Lung (tissue), 12 donors: Measurements from ENCODE around the gene LMO2. TPM values are rescaled to one million over a fixed set of nuclear protein-coding genes. Genes with fewer than 3 reads are reported as not detected.
A peak's percentile ranks its signal among the peaks of the same experiment; 100 is the strongest.

ENCODE experiments used
- ATAC-seq: fragments of 200-7000 bp; cut with Tn5 transposase; one replicate; pipeline ENCODE4 v1.9.1; 2020; ENCODE audit warnings: moderate number of reproducible peaks; ENCODE audit not compliant: insufficient read depth, low FRiP score
- DNase-seq, 3 donors: peaks; one replicate each; pipeline ENCODE4 v3.0.0-alpha.2; 2013 to 2017
- H3K27ac ChIP-seq, 2 donors: one replicate each; pipeline ENCODE4 v1.5.1; 2013; ENCODE audit warnings: mild to moderate bottlenecking in 2 of 2, moderate library complexity in 2 of 2, control low read depth in 1 of 2, inconsistent platforms in 1 of 2, low read depth in 1 of 2, low read length in 1 of 2
- H3K27me3 ChIP-seq, 3 donors: one replicate each; pipeline ENCODE4 v1.5.1; 2013; ENCODE audit warnings: low read length in 2 of 3; ENCODE audit not compliant: control insufficient read depth in 3 of 3, insufficient read depth in 3 of 3
- H3K36me3 ChIP-seq, 4 donors: one replicate each; pipeline ENCODE4 v1.5.1; 2013; ENCODE audit warnings: low read length in 4 of 4, mild to moderate bottlenecking in 1 of 4, moderate library complexity in 1 of 4; ENCODE audit not compliant: control insufficient read depth in 4 of 4, insufficient read depth in 4 of 4
- H3K4me1 ChIP-seq, 5 donors: one replicate each; pipeline ENCODE4 v1.5.1; 2013; ENCODE audit warnings: low read length in 5 of 5, mild to moderate bottlenecking in 2 of 5, moderate library complexity in 1 of 5; ENCODE audit not compliant: control insufficient read depth in 5 of 5, insufficient read depth in 5 of 5
- H3K4me3 ChIP-seq: one replicate; pipeline ENCODE4 v1.5.1; 2013; ENCODE audit warnings: mild to moderate bottlenecking, control low read depth, moderate library complexity
- H3K9ac ChIP-seq, 2 donors: one replicate each; pipeline ENCODE4 v1.5.1; 2013; ENCODE audit warnings: low read length in 2 of 2, control low read depth in 1 of 2; ENCODE audit not compliant: insufficient read depth in 1 of 2
- H3K9me3 ChIP-seq, 4 donors: one replicate each; pipeline ENCODE4 v1.5.1; 2013; ENCODE audit warnings: low read length in 3 of 4, mild to moderate bottlenecking in 1 of 4, moderate library complexity in 1 of 4; ENCODE audit not compliant: control insufficient read depth in 4 of 4, insufficient read depth in 3 of 4
- WGBS, 2 donors: extraction: QIAGEN DNeasy Blood & Tissue Kit; methylation state at CpG; one replicate each; pipeline ENCODE4 v1.1.7; 2013; 5-methylcytosine and 5-hydroxymethylcytosine counted together
- polyA plus RNA-seq, 2 donors: library from polyadenylated mRNA; stranded (reverse); fragments of 200-250 nt; gene quantifications; one replicate each; pipeline ENCODE4 v1.2.1, GENCODE V29; 2013
- total RNA-seq, 2 donors: library from RNA; depleted of rRNA in 1 of 2; stranded (reverse); fragments of >200 nt in 1 of 2; gene quantifications; one replicate each; pipeline ENCODE4 v1.2.1, GENCODE V29; 2014 to 2021
- TF ChIP-seq, protein P1 (sequence below): IDR thresholded peaks from 2 replicates; pipeline ENCODE4 v1.5.1; 2012; ENCODE audit warnings: mild to moderate bottlenecking; ENCODE audit errors: control extremely low read depth, extremely low read depth
- donor health status: control.
- donor health status: control.
- donor health status: Bipolar disorder and iron deficiency.
- donor health status: healthy.
- donor health status: DM: yes; HTN: yes; CAD: no.

Gene LMO2
- total and polyA plus RNA-seq, 4 donors: 26.6 to 41.3 (median 32.4) TPM

DNA sequence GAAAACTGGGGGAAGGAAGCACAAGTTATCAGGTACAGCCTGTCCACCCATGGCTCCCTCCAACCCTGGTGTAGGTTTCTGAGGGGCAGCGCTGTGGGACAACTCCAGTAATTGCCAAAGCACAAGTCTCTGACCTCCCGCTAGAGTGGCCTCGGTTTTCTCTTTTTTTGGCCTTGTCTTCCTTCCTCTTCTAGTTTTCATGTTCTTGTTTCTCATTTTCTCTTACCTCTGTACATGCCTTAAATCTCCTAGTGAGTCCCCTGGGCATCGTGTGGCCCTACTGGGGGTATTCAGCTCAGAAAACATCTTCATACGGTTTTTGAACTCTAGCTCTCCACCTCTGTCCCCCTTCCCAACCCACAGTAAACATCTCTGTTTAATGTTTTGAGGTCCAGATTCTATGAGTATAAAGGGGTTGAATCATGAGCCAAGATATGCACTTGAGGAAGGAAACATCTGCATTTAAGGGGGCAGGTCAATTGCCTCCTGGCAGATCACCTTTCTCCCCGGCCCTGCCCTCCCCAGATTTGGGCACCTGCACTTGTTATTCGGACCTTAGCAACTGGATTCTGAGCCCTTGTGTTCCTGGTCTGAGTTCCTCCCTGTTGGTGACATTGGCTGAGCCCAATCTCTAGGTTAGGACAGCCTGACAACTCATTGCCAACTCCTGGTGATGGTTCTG lies 8.4 kb upstream of the LMO2 start:
- 43 to 56% methylated on average over 7 of the region's 7 CpGs for WGBS, 2 donors
- TF ChIP-seq, protein P1, sequence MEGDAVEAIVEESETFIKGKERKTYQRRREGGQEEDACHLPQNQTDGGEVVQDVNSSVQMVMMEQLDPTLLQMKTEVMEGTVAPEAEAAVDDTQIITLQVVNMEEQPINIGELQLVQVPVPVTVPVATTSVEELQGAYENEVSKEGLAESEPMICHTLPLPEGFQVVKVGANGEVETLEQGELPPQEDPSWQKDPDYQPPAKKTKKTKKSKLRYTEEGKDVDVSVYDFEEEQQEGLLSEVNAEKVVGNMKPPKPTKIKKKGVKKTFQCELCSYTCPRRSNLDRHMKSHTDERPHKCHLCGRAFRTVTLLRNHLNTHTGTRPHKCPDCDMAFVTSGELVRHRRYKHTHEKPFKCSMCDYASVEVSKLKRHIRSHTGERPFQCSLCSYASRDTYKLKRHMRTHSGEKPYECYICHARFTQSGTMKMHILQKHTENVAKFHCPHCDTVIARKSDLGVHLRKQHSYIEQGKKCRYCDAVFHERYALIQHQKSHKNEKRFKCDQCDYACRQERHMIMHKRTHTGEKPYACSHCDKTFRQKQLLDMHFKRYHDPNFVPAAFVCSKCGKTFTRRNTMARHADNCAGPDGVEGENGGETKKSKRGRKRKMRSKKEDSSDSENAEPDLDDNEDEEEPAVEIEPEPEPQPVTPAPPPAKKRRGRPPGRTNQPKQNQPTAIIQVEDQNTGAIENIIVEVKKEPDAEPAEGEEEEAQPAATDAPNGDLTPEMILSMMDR: no peak
- Histone ChIP-seq H3K9me3 (peaks cover 0 to 4% (median 0%) of the 10 kb centered on the region in 4 donors), H3K36me3 (no peaks in the 10 kb centered on the region), H3K27me3 (no peaks in the 10 kb centered on the region), H3K4me1 (peaks cover 0 to 13% (median 7%) of the 10 kb centered on the region in 5 donors), H3K4me3 (no peak overlapping the region), H3K27ac (no peak overlapping the region), H3K9ac (no peak overlapping the region)
- DNase-seq: no peak
- no peak for ATAC-seq

DNA sequence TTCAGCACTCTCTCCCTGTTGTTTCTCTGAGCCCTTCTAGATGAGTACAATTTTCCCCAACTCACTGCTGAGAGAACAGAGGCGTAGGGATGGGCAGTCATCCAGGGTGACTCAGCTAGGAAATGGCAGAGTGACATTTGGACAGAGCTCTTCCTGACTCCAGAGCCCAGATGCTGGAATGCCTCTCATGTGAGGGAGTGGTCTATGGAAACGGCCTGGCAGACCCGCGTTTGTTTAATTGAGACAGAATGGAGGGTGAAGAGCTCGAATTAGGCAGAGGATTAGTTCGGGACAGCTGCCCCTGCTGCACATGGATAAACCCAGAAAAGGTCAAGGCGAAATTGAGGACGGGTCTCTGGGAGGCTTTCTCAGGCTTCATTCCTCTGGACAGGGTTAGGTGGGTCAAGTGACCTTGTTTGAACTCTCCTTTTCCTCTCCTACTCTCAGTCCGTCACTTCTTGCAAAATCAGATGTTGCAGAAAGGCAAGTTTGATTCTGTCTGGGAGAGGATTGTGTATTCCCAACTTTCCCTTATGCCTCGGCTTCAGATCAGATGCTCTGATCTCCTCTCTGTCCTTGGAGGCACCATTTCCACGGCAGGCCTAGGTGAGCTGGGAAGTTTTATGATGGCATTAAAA lies 7.6 kb upstream of the LMO2 start:
- H3K27me3 ChIP-seq: no peaks in the 10 kb centered on the region
- DNase-seq (peak; percentile 82 to 96 (median 92)), ATAC-seq (peak; percentile 51)
- H3K27ac ChIP-seq: peak overlapping the region in 1 of 2 donors; percentile 72
- TF ChIP-seq, protein P1: no peak
- H3K36me3 ChIP-seq: no peaks in the 10 kb centered on the region
- no peak overlapping the region for H3K4me3 ChIP-seq
- H3K9me3 ChIP-seq: peaks cover 0 to 4% (median 0%) of the 10 kb centered on the region in 4 donors
- H3K9ac ChIP-seq: no peak overlapping the region
- peaks cover 0 to 16% (median 7%) of the 10 kb centered on the region in 5 donors for H3K4me1 ChIP-seq
- 36 to 48% methylated on average over 11 of the region's 11 CpGs for WGBS, 2 donors

DNA sequence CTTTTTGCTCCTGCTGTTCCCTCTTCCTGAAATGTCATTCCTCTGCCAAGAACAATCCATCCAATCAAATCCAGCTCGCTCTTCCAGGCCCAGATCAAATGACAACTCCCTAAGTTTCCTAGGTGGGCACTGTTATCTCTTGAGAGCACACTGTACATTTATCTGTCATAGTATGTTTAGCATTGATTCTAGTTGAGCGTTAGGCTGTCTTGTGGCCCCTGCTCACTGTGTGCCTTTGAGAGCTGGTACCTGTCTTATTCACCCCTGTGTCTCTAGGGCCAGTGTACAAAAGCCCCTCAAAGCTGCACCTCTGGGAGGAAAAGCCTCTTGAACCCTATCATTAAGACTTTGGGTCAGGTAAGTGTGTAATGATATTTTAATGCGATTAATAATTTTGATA lies 7.1 kb upstream of the LMO2 start:
- TF ChIP-seq, protein P1: no peak
- DNase-seq: no peak
- no peaks in the 10 kb centered on the region for H3K27me3 ChIP-seq
- H3K36me3 ChIP-seq: no peaks in the 10 kb centered on the region
- no peak overlapping the region for H3K4me3 ChIP-seq
- H3K27ac ChIP-seq: peak overlapping the region in 1 of 2 donors; percentile 86
- 72 to 79% methylated on average over 3 of the region's 3 CpGs for WGBS, 2 donors
- no peak overlapping the region for H3K9ac ChIP-seq
- ATAC-seq: no peak
- peaks cover 0 to 4% (median 0%) of the 10 kb centered on the region in 4 donors for H3K9me3 ChIP-seq
- H3K4me1 ChIP-seq: peaks cover 0 to 16% (median 8%) of the 10 kb centered on the region in 5 donors
